NCI-H446 treated with DMSO at 0.1 percent for 48 hours (cell line): ENCODE measurements around the gene METTL15.
"Not testable (repeated sequence)": the region's sequence is repeated elsewhere in the genome, so short reads cannot be mapped to it uniquely, and the experiment has no call there.

Source experiments
- DNase-seq: peaks from one replicate; lab custom pipeline; 2025; lab: John Stamatoyannopoulos, UW

Gene METTL15

DNA sequence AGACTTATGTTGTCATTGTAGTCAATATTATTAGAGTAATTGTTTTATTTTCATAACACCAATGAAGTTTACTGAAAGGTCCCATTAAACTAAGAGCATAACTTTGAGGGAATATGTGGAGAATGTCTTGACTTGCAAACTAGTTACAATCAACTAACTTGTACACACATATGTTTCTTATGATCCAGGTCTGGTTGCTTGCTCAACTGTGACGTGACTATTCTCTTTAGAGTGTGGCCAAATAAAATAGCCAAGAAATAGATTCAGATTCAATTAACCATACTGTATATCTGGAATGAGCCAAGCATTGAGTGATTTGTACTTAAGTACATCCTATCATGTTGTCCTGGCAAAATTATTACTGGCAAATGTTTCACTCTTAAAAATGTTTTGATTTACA lies 101.7 kb downstream of the METTL15 start:
- no peak for DNase-seq

- not testable (repeated sequence) for DNase-seq
Measured at GRCh38 chr11:28222063-28222462, 113.9 kb downstream of the METTL15 start.

DNA sequence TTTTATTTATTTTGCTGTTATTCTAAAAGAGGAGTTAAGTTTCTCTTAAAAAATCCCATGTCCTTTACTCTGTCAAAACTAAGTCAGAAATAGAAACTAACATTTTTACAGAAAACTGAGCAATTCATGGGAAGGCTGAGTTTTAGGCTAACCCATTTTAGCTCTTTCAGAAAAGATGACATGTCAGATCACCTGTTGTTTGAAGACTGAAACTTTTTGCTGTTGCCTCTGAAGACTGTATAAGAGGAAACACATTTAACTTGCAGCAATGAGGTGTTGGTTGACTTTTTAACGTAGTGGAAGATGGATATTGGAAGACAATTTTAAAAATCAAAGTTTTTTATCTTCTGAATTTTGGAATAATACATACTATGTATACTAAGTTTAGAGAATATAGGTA lies 115.4 kb downstream of the METTL15 start:
- no peak for DNase-seq

DNA sequence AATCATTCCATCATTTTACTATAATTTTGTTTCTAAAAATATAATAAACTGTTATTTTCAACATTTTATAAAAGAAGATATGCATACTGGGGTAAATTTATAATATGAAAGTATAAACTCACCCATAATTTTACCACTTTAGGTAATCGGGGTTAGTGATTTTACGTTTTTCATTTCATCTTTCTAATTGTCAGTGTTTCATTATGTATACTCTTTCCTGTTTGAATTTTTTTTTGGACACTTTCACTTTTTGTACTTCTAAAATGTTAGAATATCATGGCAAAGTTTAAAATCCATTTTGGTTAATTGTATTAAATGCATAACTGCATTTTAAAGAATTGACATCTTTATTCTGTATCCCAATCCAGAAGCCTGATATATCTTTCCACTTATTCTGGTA lies 115.8 kb downstream of the METTL15 start:
- no peak for DNase-seq

DNA sequence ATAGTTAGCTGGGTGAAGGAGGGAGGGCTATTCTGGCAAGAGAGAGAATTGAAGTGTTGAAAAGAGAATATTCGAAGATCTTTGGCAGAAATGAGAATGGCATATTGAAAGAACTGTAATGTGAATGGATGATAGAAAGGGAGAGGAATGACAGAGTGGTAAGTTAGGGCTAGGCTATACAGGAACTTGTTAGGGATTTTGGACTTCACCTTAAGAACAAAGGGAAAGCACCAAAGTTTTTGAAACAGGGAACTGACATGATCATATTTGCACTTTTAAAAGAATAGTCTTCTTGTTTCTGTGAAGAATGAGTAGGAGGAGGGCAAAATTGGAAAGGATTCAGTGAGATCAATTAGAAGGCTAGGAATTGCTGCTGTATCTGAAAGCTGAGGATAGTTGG lies 119.3 kb downstream of the METTL15 start:
- no peak for DNase-seq

GRCh38 chr11:28228196-28228895 lies 120.2 kb downstream of the METTL15 start:
- no peak for DNase-seq

DNA sequence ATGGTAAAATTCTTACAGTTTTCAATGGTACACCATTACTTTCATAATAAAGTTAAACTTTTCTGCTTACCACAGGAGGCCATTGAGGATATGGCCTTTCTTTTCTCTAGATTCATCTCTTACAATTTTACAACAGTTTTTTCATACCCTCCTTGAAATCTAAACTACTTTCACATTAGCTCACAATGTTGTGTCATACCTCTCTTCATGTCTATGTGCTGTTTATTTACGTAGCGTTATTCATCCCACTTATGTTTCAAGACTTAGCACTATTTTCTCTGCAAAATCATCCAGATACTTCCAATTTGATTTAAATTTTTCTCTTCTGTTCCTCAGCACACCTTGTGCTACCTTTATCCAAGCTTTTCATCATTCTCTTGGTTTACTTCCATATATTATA lies 123.3 kb downstream of the METTL15 start:
- no peak for DNase-seq

- DNase-seq = no peak
Measured at GRCh38 chr11:28232649-28233048, 124.5 kb downstream of the METTL15 start.

GRCh38 chr11:28241760-28242159 lies 133.6 kb downstream of the METTL15 start:
- no peak for DNase-seq

- DNase-seq = no peak
Measured at GRCh38 chr11:28242596-28242995, 134.4 kb downstream of the METTL15 start.

DNA sequence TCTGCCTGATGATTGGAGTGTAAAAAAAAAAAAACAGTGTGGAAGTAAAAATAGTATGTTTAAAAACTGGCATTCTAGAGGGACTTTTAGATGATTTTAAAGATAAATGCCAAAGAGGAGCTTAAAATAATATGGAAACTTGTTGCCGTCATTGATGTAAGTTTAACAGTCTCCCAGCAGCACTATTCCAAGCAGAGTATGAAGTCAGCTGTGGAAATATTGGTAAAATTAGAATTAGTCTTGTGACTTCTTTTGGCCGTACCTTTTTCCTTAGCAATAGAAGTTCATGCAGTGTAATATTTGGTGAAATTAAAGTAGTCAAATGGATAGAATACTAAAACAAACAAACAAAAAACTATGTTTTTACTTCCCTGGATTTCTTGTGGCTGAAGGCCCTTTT lies 134.9 kb downstream of the METTL15 start:
- no peak for DNase-seq

- DNase-seq = no peak
Measured at GRCh38 chr11:28243581-28243980, 135.4 kb downstream of the METTL15 start.

DNA sequence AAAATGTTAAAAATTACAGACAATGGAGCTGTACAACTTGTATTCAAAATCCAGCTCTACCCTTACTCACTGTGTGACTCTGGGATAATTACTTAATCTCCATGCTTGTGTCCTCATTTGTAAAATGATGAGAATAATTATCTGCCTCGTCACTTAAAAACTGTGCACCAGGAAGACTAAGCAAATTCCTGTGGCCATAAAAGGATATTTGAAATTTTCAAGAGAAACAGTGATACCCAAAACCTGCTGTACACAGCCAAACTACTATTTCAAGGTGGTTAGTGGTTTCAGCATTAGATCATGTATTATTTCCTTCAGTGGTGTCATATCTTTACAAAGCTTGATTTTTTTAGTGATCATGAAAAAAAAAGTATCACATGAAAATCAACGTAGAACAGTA lies 136.9 kb downstream of the METTL15 start:
- DNase-seq = no peak

GRCh38 chr11:28250192-28250591 lies 142.0 kb downstream of the METTL15 start:
- DNase-seq = no peak

- no peak for DNase-seq
Measured at GRCh38 chr11:28251257-28251656, 143.1 kb downstream of the METTL15 start.

DNA sequence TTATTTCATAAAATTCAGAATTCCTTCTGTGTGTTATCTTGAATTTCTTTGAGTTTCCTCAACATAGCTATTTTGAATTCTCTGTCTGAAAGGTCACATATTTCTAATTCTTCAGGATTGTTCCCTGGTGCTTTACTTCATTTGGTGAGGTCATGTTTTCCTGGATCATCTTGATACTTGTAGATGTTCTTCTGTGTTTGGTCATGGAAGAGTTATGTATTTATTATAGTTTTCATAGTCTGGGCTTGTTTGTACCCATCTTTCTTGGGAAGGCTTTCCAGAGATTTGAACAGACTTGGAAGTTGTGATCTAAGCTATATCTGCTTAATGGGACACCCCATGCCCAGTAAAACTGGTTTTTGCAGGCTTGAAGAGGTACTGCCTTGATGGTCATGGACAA lies 149.6 kb downstream of the METTL15 start:
- DNase-seq = no peak

DNA sequence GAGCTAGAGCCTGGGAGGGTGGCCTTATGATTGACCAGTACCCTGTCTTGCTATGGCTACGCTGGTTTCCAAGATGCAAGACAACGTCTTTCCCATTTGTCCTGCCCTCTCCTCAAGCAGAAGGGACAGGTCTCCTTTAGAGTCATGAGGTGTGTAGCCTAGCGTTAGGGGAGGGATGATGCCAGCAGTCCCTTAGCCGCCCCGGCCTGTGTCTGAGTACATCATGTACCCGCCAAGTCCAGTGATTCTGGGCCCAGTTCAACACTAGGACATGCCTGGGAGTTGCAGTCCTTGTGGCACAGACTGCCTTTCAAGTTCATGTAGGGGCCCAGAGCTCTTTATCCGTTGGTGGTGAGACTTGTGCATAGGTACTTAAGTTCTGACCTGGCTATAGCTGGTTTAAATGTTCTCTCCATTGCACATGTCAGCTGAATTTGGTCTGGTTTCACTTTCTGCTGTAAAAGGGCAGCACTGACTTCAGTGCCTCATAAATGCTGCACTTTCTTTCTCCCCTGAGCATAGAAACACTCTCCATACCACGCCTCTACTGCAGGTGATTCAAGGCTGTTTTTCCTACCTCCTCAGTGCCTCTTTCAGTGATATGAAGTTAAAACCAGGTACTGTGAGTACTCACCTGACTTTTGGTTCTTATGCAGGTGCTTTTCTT lies 151.1 kb downstream of the METTL15 start:
- DNase-seq = no peak

- no peak for DNase-seq
Measured at GRCh38 chr11:28268925-28269324, 160.7 kb downstream of the METTL15 start.

DNA sequence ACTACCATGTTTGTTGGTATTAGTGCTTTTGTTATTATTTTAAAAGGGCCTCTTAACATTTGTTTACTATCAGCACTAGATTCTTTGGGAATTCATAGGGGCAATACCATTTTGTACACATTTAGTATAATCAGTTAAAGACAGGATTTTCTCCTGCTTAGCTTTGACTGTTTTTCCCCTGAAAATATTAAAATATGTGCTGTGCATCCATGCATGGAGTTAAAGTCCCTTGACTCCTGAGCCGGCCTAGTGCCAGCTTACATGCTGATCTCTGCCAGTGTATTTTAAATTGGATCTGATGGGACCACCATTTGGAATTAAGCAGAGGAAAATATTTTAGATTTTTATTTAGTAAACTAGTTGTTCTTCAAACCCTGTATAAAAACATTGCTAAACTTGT lies 161.4 kb downstream of the METTL15 start:
- DNase-seq = peak; percentile 25

DNA sequence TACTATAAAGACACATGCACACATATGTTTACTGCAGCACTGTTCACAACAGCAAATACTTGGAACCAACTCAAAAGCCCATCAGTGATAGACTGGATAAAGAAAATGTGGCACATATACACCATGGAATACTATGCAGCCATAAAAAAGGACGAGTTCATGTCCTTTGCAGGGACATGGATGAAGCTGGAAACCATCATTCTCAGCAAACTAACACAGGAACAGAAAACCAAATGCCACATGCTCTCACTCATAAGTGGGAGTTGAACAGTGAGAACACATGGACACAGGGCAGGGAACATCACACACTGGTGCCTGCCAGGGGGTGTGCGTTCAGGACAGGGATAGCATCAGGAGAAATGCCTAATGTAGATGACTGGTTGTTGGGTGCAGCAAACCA lies 164.1 kb downstream of the METTL15 start:
- not testable (repeated sequence) for DNase-seq

GRCh38 chr11:28274216-28274615 lies 166.0 kb downstream of the METTL15 start:
- no peak for DNase-seq

GRCh38 chr11:28284196-28284595 lies 176.0 kb downstream of the METTL15 start:
- DNase-seq = no peak

DNA sequence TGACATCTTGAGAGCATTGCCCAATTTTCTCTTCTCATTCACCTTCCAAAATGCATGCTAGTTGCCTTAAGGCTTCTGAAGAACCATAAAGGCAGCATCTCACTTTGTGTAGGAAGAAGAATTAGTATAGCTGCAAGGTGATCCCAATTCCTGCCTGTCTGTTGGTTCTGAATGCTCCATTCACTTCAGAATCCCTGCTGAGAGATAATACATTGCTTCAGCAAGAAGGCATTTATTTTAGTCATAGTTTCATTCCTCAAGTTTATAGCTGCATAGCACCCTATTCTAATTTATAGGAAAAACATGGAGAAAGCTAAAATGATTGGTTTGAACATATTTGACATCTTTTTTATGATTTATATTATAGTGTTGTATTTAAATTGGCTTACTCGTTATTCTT lies 181.3 kb downstream of the METTL15 start:
- no peak for DNase-seq

- not testable (repeated sequence) for DNase-seq
Measured at GRCh38 chr11:28290995-28291394, 182.8 kb downstream of the METTL15 start.
